IMR-90 (cell line): ENCODE measurements around the gene ETS1. TPM values are rescaled to one million over a fixed set of nuclear protein-coding genes. Genes with fewer than 3 reads are reported as not detected.

ENCODE experiments used
- ATAC-seq: fragments of 200-7000 bp; cut with Tn5 transposase; 2 replicates; pipeline ENCODE4 v1.9.1; 2020; ENCODE audit warnings: low read depth, mild to moderate bottlenecking, moderate library complexity
- BruUV-seq: library from RNA; stranded (reverse); fragments of 400-500 nt; replicated peaks from 2 replicates; lab custom pipeline; 2021; lab: Mats Ljungman, UMichigan
- CTCF ChIA-PET: fragments of 300-600 bp; formaldehyde crosslinking; extraction: SDS; loops from one replicate; lab custom pipeline; 2021; ENCODE audit warnings: antibody characterized with exemption; lab: Yijun Ruan, JAX
- POLR2A ChIA-PET: fragments of 300-600 bp; sonication (Branson Sonifier 250); formaldehyde crosslinking; loops from one replicate; lab custom pipeline; 2022; ENCODE audit warnings: antibody characterized with exemption; ENCODE audit not compliant: unreplicated experiment; lab: Charles Lee
- DNase-seq: peaks from one replicate; pipeline ENCODE4 v3.0.0; 2013
- H2AFZ ChIP-seq: replicated peaks from 2 replicates; pipeline ENCODE3; 2013; ENCODE audit warnings: low read length, mild to moderate bottlenecking; ENCODE audit not compliant: poor library complexity
- H2AK5ac ChIP-seq: 2 replicates; pipeline ENCODE4 v1.6.1; 2013; ENCODE audit warnings: low read depth, low read length, inconsistent platforms
- H2AK9ac ChIP-seq: replicated peaks from 2 replicates; pipeline ENCODE3; 2013; ENCODE audit warnings: mild to moderate bottlenecking, low read depth, low read length, moderate library complexity; ENCODE audit not compliant: poor library complexity
- H2BK120ac ChIP-seq: 2 replicates; pipeline ENCODE4 v1.6.1; 2013; ENCODE audit warnings: low read depth, low read length, inconsistent platforms
- H2BK15ac ChIP-seq: 3 replicates; pipeline ENCODE4 v1.6.1; 2013; ENCODE audit warnings: low read depth, low read length, inconsistent platforms
- H2BK20ac ChIP-seq: 2 replicates; pipeline ENCODE4 v1.6.1; 2013; ENCODE audit warnings: low read depth, mild to moderate bottlenecking, inconsistent platforms, low read length, moderate library complexity
- H2BK5ac ChIP-seq: 2 replicates; pipeline ENCODE4 v1.6.1; 2013; ENCODE audit warnings: mild to moderate bottlenecking, low read depth, low read length, inconsistent platforms; ENCODE audit not compliant: poor library complexity, severe bottlenecking
- H3K14ac ChIP-seq: replicated peaks from 2 replicates; pipeline ENCODE4 v1.6.1; 2013; ENCODE audit warnings: low read depth, low read length, inconsistent platforms
- H3K18ac ChIP-seq: 2 replicates; pipeline ENCODE4 v1.6.1; 2013; ENCODE audit warnings: low read depth, low read length, control low read depth
- H3K23ac ChIP-seq: 2 replicates; pipeline ENCODE4 v1.6.1; 2013; ENCODE audit warnings: low read depth, low read length, inconsistent platforms
- H3K27ac ChIP-seq: 2 replicates; pipeline ENCODE4 v1.5.1; 2013; ENCODE audit warnings: mild to moderate bottlenecking, control low read depth, low read length; ENCODE audit not compliant: insufficient read depth
- H3K27me3 ChIP-seq: 2 replicates; pipeline ENCODE4 v1.6.1; 2013; ENCODE audit warnings: low read length; ENCODE audit not compliant: control insufficient read depth, insufficient read depth
- H3K36me3 ChIP-seq: 2 replicates; pipeline ENCODE4 v1.6.1; 2013; ENCODE audit warnings: low read length, mixed read lengths; ENCODE audit not compliant: control insufficient read depth, insufficient read depth
- H3K4ac ChIP-seq: 2 replicates; pipeline ENCODE4 v1.6.1; 2013; ENCODE audit warnings: low read depth, low read length, inconsistent platforms
- H3K4me1 ChIP-seq: 2 replicates; pipeline ENCODE4 v1.6.1; 2013; ENCODE audit warnings: low read length, mixed read lengths; ENCODE audit not compliant: control insufficient read depth, insufficient read depth
- H3K4me2 ChIP-seq: 2 replicates; pipeline ENCODE4 v1.6.1; 2013; ENCODE audit warnings: low read depth, mild to moderate bottlenecking, control low read depth, low read length, moderate library complexity
- H3K4me3 ChIP-seq: 2 replicates; pipeline ENCODE4 v1.5.1; 2013; ENCODE audit warnings: low read depth, mild to moderate bottlenecking, control low read depth, low read length, moderate library complexity; ENCODE audit not compliant: insufficient read depth
- H3K56ac ChIP-seq: 2 replicates; pipeline ENCODE4 v1.6.1; 2013; ENCODE audit warnings: low read length, inconsistent platforms; ENCODE audit not compliant: insufficient read depth; ENCODE audit errors: extremely low read depth
- H3K79me1 ChIP-seq, 2 experiments: 2 replicates each; pipeline ENCODE4 v1.6.1; 2013; ENCODE audit warnings: low read length in 2 of 2, inconsistent platforms in 1 of 2, low read depth in 1 of 2
- H3K9ac ChIP-seq: 2 replicates; pipeline ENCODE4 v1.6.1; 2013; ENCODE audit warnings: low read depth, low read length, control low read depth
- H3K9me1 ChIP-seq: 2 replicates; pipeline ENCODE4 v1.6.1; 2013; ENCODE audit warnings: low read length, inconsistent platforms; ENCODE audit not compliant: insufficient read depth
- H3K9me3 ChIP-seq: 2 replicates; pipeline ENCODE4 v1.6.1; 2013; ENCODE audit warnings: low read length; ENCODE audit not compliant: control insufficient read depth, insufficient read depth
- H4K20me1 ChIP-seq: 2 replicates; pipeline ENCODE4 v1.6.1; 2013; ENCODE audit warnings: low read length, inconsistent platforms; ENCODE audit not compliant: insufficient read depth
- H4K5ac ChIP-seq: 2 replicates; pipeline ENCODE4 v1.6.1; 2013; ENCODE audit warnings: mild to moderate bottlenecking, low read depth, low read length, control low read depth
- H4K8ac ChIP-seq, 2 experiments: 2 replicates each; pipeline ENCODE4 v1.6.1; 2013; ENCODE audit warnings: low read depth in 2 of 2, low read length in 2 of 2, control low read depth in 1 of 2, inconsistent platforms in 1 of 2
- H4K91ac ChIP-seq: 2 replicates; pipeline ENCODE4 v1.6.1; 2013; ENCODE audit warnings: low read depth, low read length, inconsistent platforms; ENCODE audit not compliant: insufficient read depth
- BHLHE40 ChIP-seq: fragments of 150-350 bp; IDR thresholded peaks from 2 replicates; pipeline ENCODE4 v1.6.1; 2016; ENCODE audit warnings: mild to moderate bottlenecking, low read depth, low read length
- CEBPB ChIP-seq: IDR thresholded peaks from 2 replicates; pipeline ENCODE4 v1.6.1; 2012; ENCODE audit warnings: low read depth, low read length, improper control_type of control experiment
- CTCF ChIP-seq: conservative IDR thresholded peaks from 2 replicates; pipeline ENCODE4 v1.5.1; 2012; ENCODE audit warnings: mild to moderate bottlenecking, low read depth, low read length, improper control_type of control experiment
- ELK1 ChIP-seq: fragments of 150-350 bp; IDR thresholded peaks from 2 replicates; pipeline ENCODE4 v1.6.1; 2016; ENCODE audit warnings: low read depth, mild to moderate bottlenecking, low read length, moderate library complexity, borderline replicate concordance
- FOS ChIP-seq: fragments of 150-350 bp; IDR thresholded peaks from 2 replicates; pipeline ENCODE4 v1.6.1; 2016; ENCODE audit warnings: low read depth, low read length
- MAFK ChIP-seq: IDR thresholded peaks from 2 replicates; pipeline ENCODE4 v1.6.1; 2012; ENCODE audit warnings: low read depth, low read length, improper control_type of control experiment
- MAZ ChIP-seq: IDR thresholded peaks from 2 replicates; pipeline ENCODE4 v1.6.1; 2012; ENCODE audit warnings: low read depth, mild to moderate bottlenecking, low read length, improper control_type of control experiment, moderate library complexity, borderline replicate concordance
- MXI1 ChIP-seq: IDR thresholded peaks from 2 replicates; pipeline ENCODE4 v1.6.1; 2012; ENCODE audit warnings: low read depth, mild to moderate bottlenecking, low read length, moderate library complexity, borderline replicate concordance
- NFE2L2 ChIP-seq: fragments of 150-350 bp; IDR thresholded peaks from 2 replicates; pipeline ENCODE4 v1.6.1; 2016; ENCODE audit warnings: low read depth, mild to moderate bottlenecking, low read length
- POLR2A ChIP-seq: IDR thresholded peaks from 2 replicates; pipeline ENCODE4 v1.6.1; 2012; ENCODE audit warnings: mild to moderate bottlenecking, low read depth, low read length
- RAD21 ChIP-seq: IDR thresholded peaks from 2 replicates; pipeline ENCODE4 v1.6.1; 2012; ENCODE audit warnings: low read length, improper control_type of control experiment
- RCOR1 ChIP-seq: IDR thresholded peaks from 2 replicates; pipeline ENCODE4 v1.6.1; 2012; ENCODE audit warnings: mild to moderate bottlenecking, low read length, improper control_type of control experiment; ENCODE audit not compliant: insufficient replicate concordance
- RFX5 ChIP-seq: IDR thresholded peaks from 2 replicates; pipeline ENCODE4 v1.8.0; 2012; ENCODE audit warnings: low read depth, mild to moderate bottlenecking, low read length, moderate library complexity
- SMC3 ChIP-seq: fragments of 150-350 bp; IDR thresholded peaks from 2 replicates; pipeline ENCODE4 v1.6.1; 2016; ENCODE audit warnings: low read depth, mild to moderate bottlenecking, antibody characterized with exemption, low read length, moderate library complexity
- USF2 ChIP-seq: fragments of 150-350 bp; IDR thresholded peaks from 2 replicates; pipeline ENCODE4 v1.6.1; 2017; ENCODE audit warnings: mild to moderate bottlenecking, antibody characterized with exemption, low read length, low read depth
- WGBS, 2 experiments: methylation state at CpG; one replicate each; pipeline versions ENCODE4 v1.1.5 to v1.1.7; 2013; ENCODE audit warnings: missing lambda C conversion rate in 2 of 2; ENCODE audit not compliant: insufficient read length in 1 of 2; ENCODE audit errors: extremely low coverage in 2 of 2; 5-methylcytosine and 5-hydroxymethylcytosine counted together
- dilution Hi-C: fragments of 300-500 bp; cut with HindIII; formaldehyde crosslinking; loops from one replicate; pipeline ENCODE4 v1.14.3; 2018; ENCODE audit warnings: low sequenced_read_pairs; ENCODE audit not compliant: unreplicated experiment
- in situ Hi-C: fragments of 300-500 bp; cut with MboI; formaldehyde crosslinking; loops from 3 replicates; pipeline ENCODE4 v1.14.3; 2019; ENCODE audit warnings: low sequenced_read_pairs, inconsistent platforms, mixed read lengths
- intact Hi-C: fragments of 100-400 bp; cut with micrococcal nuclease; formaldehyde crosslinking; loops from 2 replicates; pipeline ENCODE4 v1.10.0; 2022
- polyA plus RNA-seq, 3 experiments: library from polyadenylated mRNA; depleted of rRNA; stranded (reverse); fragments of >200 nt; gene quantifications; 2 replicates each; pipeline ENCODE4 v1.2.3, GENCODE V29; 2012; ENCODE audit warnings: low replicate concordance in 1 of 3
- total RNA-seq: library from RNA; depleted of rRNA; stranded (reverse); fragments of >200 nt; gene quantifications from 2 replicates; pipeline ENCODE4 v1.2.3, GENCODE V29; 2012

The ETS1 gene
- total and polyA plus RNA-seq, 2 of the 4 experiments (the other 2 are of a cell fraction), result 41.2 to 56.3 TPM

GRCh38 chr11:128619540-128620308 is 32.4 kb upstream of the ETS1 start:
- no peak overlapping the region for H3K23ac ChIP-seq
- no peak overlapping the region for H3K14ac ChIP-seq
- dilution Hi-C loops (no loop called here), in situ Hi-C loops (no loop called here), intact Hi-C loops (no loop called here)
- no peak overlapping the region for H2BK120ac ChIP-seq
- no TSS peak for BruUV-seq
- H3K27ac ChIP-seq, result no peak overlapping the region
- H3K9me3 ChIP-seq, result no peaks in the 10 kb centered on the region
- H3K27me3 ChIP-seq, result peaks cover 15% of the 10 kb centered on the region; the same call in 1 of the 2 replicates
- H3K56ac ChIP-seq, result no peak overlapping the region
- H4K8ac ChIP-seq, result no peak overlapping the region
- peaks cover 6% of the 10 kb centered on the region for H3K4me1 ChIP-seq
- peaks cover 6% of the 10 kb centered on the region; the same call in 1 of the 2 replicates for H3K9me1 ChIP-seq
- H3K9ac ChIP-seq, result no peak overlapping the region
- H2AK5ac ChIP-seq, result no peak overlapping the region
- ATAC-seq, result no peak
- no peak overlapping the region for H3K4ac ChIP-seq
- no peak overlapping the region for H3K18ac ChIP-seq
- H2AFZ ChIP-seq, result no peak overlapping the region
- H3K36me3 ChIP-seq, result no peaks in the 10 kb centered on the region
- H3K79me1 ChIP-seq, result no peaks in the 10 kb centered on the region
- ChIA-PET POLR2A (no interaction called here), CTCF (interaction anchor here (0.9 to 1.2 kb wide), 3 partner anchors 12 to 447 kb away, joined by 3 to 4 read pairs (median 3); no protein-coding TSS in a partner anchor)
- H2AK9ac ChIP-seq, result no peak overlapping the region
- no peak overlapping the region for H2BK20ac ChIP-seq
- H4K5ac ChIP-seq, result no peak overlapping the region
- no peaks in the 10 kb centered on the region for H4K20me1 ChIP-seq
- 56% methylated on average over 3 of the region's 10 CpGs; no CpG with 5 or more reads in 1 of the 2 experiments for WGBS, 2 experiments
- H2BK5ac ChIP-seq, result no peak overlapping the region
- no peak for DNase-seq
- no peak overlapping the region for H3K4me2 ChIP-seq
- no peak overlapping the region for H2BK15ac ChIP-seq
- no peak overlapping the region for H3K4me3 ChIP-seq
- no peak overlapping the region for H4K91ac ChIP-seq
- TF ChIP-seq CTCF (no peak), USF2 (no peak), FOS (no peak), CEBPB (no peak), POLR2A (no peak), SMC3 (no peak), RFX5 (no peak), RCOR1 (no peak), MXI1 (no peak), NFE2L2 (no peak), MAZ (no peak), BHLHE40 (no peak), MAFK (no peak), RAD21 (no peak), ELK1 (no peak)
